ENCODE data around the gene SURF2. TPM values are rescaled to one million over a fixed set of nuclear protein-coding genes. Genes with fewer than 3 reads are reported as not detected.
A peak's percentile ranks its signal among the peaks of the same experiment; 100 is the strongest.

The SURF2 gene
- total RNA-seq, 3 donors from 2014 or later = 48.0 to 64.1 (median 57.9) TPM

- Mint-ChIP-seq H3K4me1 (ENCODE audit: low read depth) (peaks cover 9% of the 10 kb centered on the region), H3K36me3 (ENCODE audit: insufficient read depth) (peaks cover 22% of the 10 kb centered on the region), H3K4me3 (no peak overlapping the region), H3K27me3 (ENCODE audit: low read depth) (no peaks in the 10 kb centered on the region), H3K9me3 (no peaks in the 10 kb centered on the region)
- ATAC-seq (peak; percentile 38 to 39), DNase-seq (peak; percentile 62)
These were observed 47.6 kb downstream of the SURF2 start for GRCh38 chr9:133403766-133404453.

GRCh38 chr9:133404454-133405002 lies 48.2 kb downstream of the SURF2 start:
- peaks cover 22% of the 10 kb centered on the region for H3K36me3 Mint-ChIP-seq (ENCODE audit: insufficient read depth)
- DNase-seq (no peak), ATAC-seq (no peak)
- no peak overlapping the region for H3K4me3 Mint-ChIP-seq
- no peaks in the 10 kb centered on the region for H3K9me3 Mint-ChIP-seq
- peaks cover 9% of the 10 kb centered on the region for H3K4me1 Mint-ChIP-seq (ENCODE audit: low read depth)
- no peaks in the 10 kb centered on the region for H3K27me3 Mint-ChIP-seq (ENCODE audit: low read depth)

GRCh38 chr9:133405508-133406438 lies 49.4 kb downstream of the SURF2 start:
- H3K9me3 Mint-ChIP-seq = no peaks in the 10 kb centered on the region
- no peak overlapping the region for H3K4me3 Mint-ChIP-seq
- H3K4me1 Mint-ChIP-seq (ENCODE audit: low read depth) = peaks cover 9% of the 10 kb centered on the region
- ATAC-seq (no peak), DNase-seq (no peak)
- H3K36me3 Mint-ChIP-seq (ENCODE audit: insufficient read depth) = peaks cover 34% of the 10 kb centered on the region
- no peaks in the 10 kb centered on the region for H3K27me3 Mint-ChIP-seq (ENCODE audit: low read depth)

- Mint-ChIP-seq H3K4me3 (no peak overlapping the region), H3K27me3 (ENCODE audit: low read depth) (no peaks in the 10 kb centered on the region)
- ATAC-seq = peak; percentile 92 to 95
These were observed 50.3 kb downstream of the SURF2 start for GRCh38 chr9:133406480-133407307.

GRCh38 chr9:133408042-133408441 lies 51.7 kb downstream of the SURF2 start:
- DNase-seq (no peak), ATAC-seq (no peak)
- H3K27me3 Mint-ChIP-seq (ENCODE audit: low read depth) = no peaks in the 10 kb centered on the region
- peaks cover 9% of the 10 kb centered on the region for H3K4me1 Mint-ChIP-seq (ENCODE audit: low read depth)
- H3K9me3 Mint-ChIP-seq = no peaks in the 10 kb centered on the region
- H3K36me3 Mint-ChIP-seq (ENCODE audit: insufficient read depth) = peaks cover 44% of the 10 kb centered on the region
- no peak overlapping the region for H3K4me3 Mint-ChIP-seq

More at GRCh38 chr9:133406480-133407307, 50.3 kb downstream of the SURF2 start:
- peaks cover 9% of the 10 kb centered on the region for H3K4me1 Mint-ChIP-seq (ENCODE audit: low read depth)
- H3K36me3 Mint-ChIP-seq (ENCODE audit: insufficient read depth) = peaks cover 38% of the 10 kb centered on the region
- H3K9me3 Mint-ChIP-seq = no peaks in the 10 kb centered on the region
- peak; percentile 80 for DNase-seq

Other genes with a start within 250 kb of the SURF2 start
- 10 to 100 TPM; 43.2 to 46.7 (median 45.2) TPM for gene RALGDS, start 235.3 kb upstream of the SURF2 start, total RNA-seq
- 1 to 10 TPM; 3.0 to 3.3 (median 3.2) TPM for gene GBGT1, start 192.6 kb upstream of the SURF2 start, total RNA-seq
- gene OBP2B, start 147.3 kb upstream of the SURF2 start, total RNA-seq = not detected
- under 1 TPM in 1 of 3 donors, not detected in 2; 0.08 TPM for gene ABO, start 81.3 kb upstream of the SURF2 start, total RNA-seq
- gene SURF6, start 20.4 kb upstream of the SURF2 start, total RNA-seq = 10 to 100 TPM; 56.0 to 61.7 (median 58.5) TPM
- 10 to 100 TPM; 52.8 to 58.6 (median 55.3) TPM for gene MED22, start 8.4 kb upstream of the SURF2 start, total RNA-seq
- 1,000 to 10,000 TPM; 3,573 to 3,630 (median 3,625) TPM for gene RPL7A, start 8.3 kb upstream of the SURF2 start, total RNA-seq
- 10 to 100 TPM; 24.1 to 37.1 (median 30.6) TPM for gene SURF1, start 63 bp upstream of the SURF2 start, total RNA-seq
- 100 to 1,000 TPM; 235 to 292 (median 255) TPM for gene SURF4, start 19.5 kb downstream of the SURF2 start, total RNA-seq
- gene STKLD1, start 19.8 kb downstream of the SURF2 start, total RNA-seq = under 1 TPM in 2 of 3 donors, not detected in 1; 0.16 to 0.42 TPM
- 10 to 100 TPM; 67.5 to 79.5 (median 79.3) TPM for gene REXO4, start 61.5 kb downstream of the SURF2 start, total RNA-seq
- gene ADAMTS13, start 65.8 kb downstream of the SURF2 start, total RNA-seq = under 1 TPM; 0.60 to 0.91 (median 0.79) TPM
- 1 to 10 TPM in 1 of 3 donors, under 1 TPM in 2; 0.73 to 1.1 (median 0.86) TPM for gene CACFD1, start 103.4 kb downstream of the SURF2 start, total RNA-seq
- 1 to 10 TPM; 4.9 to 5.3 (median 5.2) TPM for gene SLC2A6, start 122.5 kb downstream of the SURF2 start, total RNA-seq
- not detected for gene MYMK, start 168.4 kb downstream of the SURF2 start, total RNA-seq
- gene ADAMTSL2, start 178.2 kb downstream of the SURF2 start, total RNA-seq = under 1 TPM in 2 of 3 donors, not detected in 1; 0.08 to 0.14 TPM

Data from activated T-cell treated with anti-CD3 and anti-CD28 coated beads, Interleukin-2, amount 50 U/mL, for 4 hours (primary cell).